WTC11 (cell line): Measurements from ENCODE around the gene NAA40.

Source experiments
- CTCF ChIP-seq: fragments of 200-600 bp; IDR thresholded peaks from 2 replicates; pipeline ENCODE4 v1.8.0; 2022; ENCODE audit warnings: antibody characterized with exemption
- ESRRA ChIP-seq: sonication (generic); formaldehyde crosslinking; IDR thresholded peaks from 2 replicates; pipeline ENCODE4 v1.8.1; 2022; ENCODE audit warnings: mild to moderate bottlenecking, missing genetic modification reagents, borderline replicate concordance
- NR1H2 ChIP-seq: sonication (generic); formaldehyde crosslinking; IDR thresholded peaks from 2 replicates; pipeline ENCODE4 v1.9.0; 2021; ENCODE audit warnings: mild to moderate bottlenecking, moderate library complexity, missing genetic modification reagents
- TCF7 ChIP-seq: sonication (generic); formaldehyde crosslinking; IDR thresholded peaks from 2 replicates; pipeline ENCODE4 v1.8.0; 2022; ENCODE audit warnings: mild to moderate bottlenecking, low read depth, missing genetic modification reagents, moderate library complexity
- USF2 ChIP-seq: sonication (generic); formaldehyde crosslinking; IDR thresholded peaks from 2 replicates; pipeline ENCODE4 v1.8.1; 2023; ENCODE audit warnings: mild to moderate bottlenecking, missing genetic modification reagents, moderate library complexity
- TF ChIP-seq, protein P1 (sequence below): sonication (generic); formaldehyde crosslinking; IDR thresholded peaks from 2 replicates; pipeline ENCODE4 v1.8.1; 2023; ENCODE audit warnings: mild to moderate bottlenecking, moderate library complexity, missing genetic modification reagents

- TF ChIP-seq CTCF = no peak
- no peak for TF ChIP-seq ESRRA (CRISPR knock-in tag)
- TF ChIP-seq NR1H2 (CRISPR knock-in tag) = no peak
- TF ChIP-seq, protein P1, sequence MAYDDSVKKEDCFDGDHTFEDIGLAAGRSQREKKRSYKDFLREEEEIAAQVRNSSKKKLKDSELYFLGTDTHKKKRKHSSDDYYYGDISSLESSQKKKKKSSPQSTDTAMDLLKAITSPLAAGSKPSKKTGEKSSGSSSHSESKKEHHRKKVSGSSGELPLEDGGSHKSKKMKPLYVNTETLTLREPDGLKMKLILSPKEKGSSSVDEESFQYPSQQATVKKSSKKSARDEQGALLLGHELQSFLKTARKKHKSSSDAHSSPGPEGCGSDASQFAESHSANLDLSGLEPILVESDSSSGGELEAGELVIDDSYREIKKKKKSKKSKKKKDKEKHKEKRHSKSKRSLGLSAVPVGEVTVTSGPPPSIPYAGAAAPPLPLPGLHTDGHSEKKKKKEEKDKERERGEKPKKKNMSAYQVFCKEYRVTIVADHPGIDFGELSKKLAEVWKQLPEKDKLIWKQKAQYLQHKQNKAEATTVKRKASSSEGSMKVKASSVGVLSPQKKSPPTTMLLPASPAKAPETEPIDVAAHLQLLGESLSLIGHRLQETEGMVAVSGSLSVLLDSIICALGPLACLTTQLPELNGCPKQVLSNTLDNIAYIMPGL (CRISPR knock-in tag) = no peak
- no peak for TF ChIP-seq TCF7 (CRISPR knock-in tag)
- TF ChIP-seq USF2 (CRISPR knock-in tag) = no peak
These were observed 47.0 kb downstream of the NAA40 start for GRCh38 chr11:63985812-63986155.
